HepG2 (cell line): ENCODE results near the gene PYURF. TPM values are rescaled to one million over a fixed set of nuclear protein-coding genes. Genes with fewer than 3 reads are reported as not detected.

Experiments
- NR2F6 ChIP-seq, 2 experiments: IDR thresholded peaks; 2 replicates each; pipeline ENCODE4 v1.6.1; 2016; ENCODE audit warnings: antibody characterized with exemption in 1 of 2, mild to moderate bottlenecking in 1 of 2
- PAXIP1 ChIP-seq: sonication (generic); formaldehyde crosslinking; conservative IDR thresholded peaks from 2 replicates; pipeline ENCODE4 v1.4.0; 2020; ENCODE audit warnings: mild to moderate bottlenecking, missing genetic modification reagents, moderate library complexity
- PPARG ChIP-seq: conservative IDR thresholded peaks from 2 replicates; pipeline ENCODE4 v1.6.1; 2016; ENCODE audit warnings: missing biosample characterization, missing genetic modification reagents
- SP5 ChIP-seq: IDR thresholded peaks from 2 replicates; pipeline ENCODE4 v1.6.1; 2016; ENCODE audit warnings: low read depth, borderline replicate concordance
- TSC22D2 ChIP-seq: sonication (generic); formaldehyde crosslinking; IDR thresholded peaks from 2 replicates; pipeline ENCODE4 v1.5.1; 2020; ENCODE audit warnings: missing genetic modification reagents, mild to moderate bottlenecking, borderline replicate concordance
- ZNF281 ChIP-seq: sonication (generic); formaldehyde crosslinking; IDR thresholded peaks from 2 replicates; pipeline ENCODE4 v1.4.0; 2020; ENCODE audit warnings: missing genetic modification reagents, borderline replicate concordance
- ZZZ3 ChIP-seq: sonication (generic); formaldehyde crosslinking; IDR thresholded peaks from 2 replicates; pipeline ENCODE4 v1.4.0; 2020; ENCODE audit warnings: missing genetic modification reagents, mild to moderate bottlenecking, borderline replicate concordance
- polyA plus RNA-seq, 8 experiments: library from polyadenylated mRNA; depleted of rRNA in 3 of 8; stranded (reverse) in 7 of 8; unstranded in 1 of 8; fragments of >200 nt; fragmentation: Illumina TruSeq in 4 of 8; extraction: Trizol in 4 of 8; gene quantifications; 2 replicates each; pipeline versions ENCODE4 v1.2.1 to v1.2.3, GENCODE V29; 2011 to 2016; ENCODE audit warnings: low read depth in 4 of 8, missing spikeins in 1 of 8, mixed read lengths in 1 of 8; ENCODE audit not compliant: insufficient read depth in 1 of 8
- total RNA-seq, 5 experiments: library from RNA; depleted of rRNA; stranded (reverse); fragments of >200 nt; fragmentation: Illumina TruSeq; extraction: Trizol; gene quantifications; 2 replicates each; pipeline ENCODE4 v1.2.3, GENCODE V29; 2016; ENCODE audit warnings: low read depth in 1 of 5

Gene PYURF
- total and polyA plus RNA-seq, 2 of the 13 experiments (the other 11 are each of a cell fraction or from before 2014, with no cell fraction given): 59.9 to 95.2 TPM

GRCh38 chr4:88478247-88478646 lies 45.3 kb downstream of the PYURF start (continued):
- TF ChIP-seq ZNF281 (CRISPR knock-in tag) (peak; percentile 68; the same call in 1 of the 2 replicates), SP5 (CRISPR knock-in tag) (no peak), NR2F6 (IDR thresholded peaks at IDR 0.05) (no peak), NR2F6 (CRISPR knock-in tag; IDR thresholded peaks at IDR 0.05) (peak; percentile 43; the same call in 1 of the 2 replicates), PPARG (CRISPR knock-in tag) (peak; percentile 96), ZZZ3 (CRISPR knock-in tag) (no peak), TSC22D2 (CRISPR knock-in tag) (no peak), PAXIP1 (CRISPR knock-in tag) (peak; percentile 52)
- TF ChIP-seq, all 625 proteins: peak for 11
